GM23338 (cell line): Measurements from ENCODE around the gene CDKN1C. TPM values are rescaled to one million over a fixed set of nuclear protein-coding genes. Genes with fewer than 3 reads are reported as not detected.

Experiments
- ATAC-seq: fragments of 200-7000 bp; cut with Tn5 transposase; 3 replicates; pipeline ENCODE4 v1.9.1; 2020
- DNase-seq: peaks from one replicate; pipeline ENCODE4 v3.0.0-alpha.2; 2015; ENCODE audit warnings: low spot score
- H2AFZ ChIP-seq: fragments of 200-600 bp; sonication (generic); 2 replicates; pipeline ENCODE4 v1.8.0; 2016; ENCODE audit warnings: antibody characterized with exemption, mild to moderate bottlenecking, moderate library complexity
- H3F3A ChIP-seq: fragments of 200-600 bp; sonication (generic); replicated peaks from 2 replicates; pipeline ENCODE4 v1.8.0; 2017; ENCODE audit warnings: antibody characterized with exemption, mixed run types, low read depth
- H3K27ac ChIP-seq: fragments of 200-600 bp; sonication (generic); 2 replicates; pipeline ENCODE4 v1.6.1; 2016; ENCODE audit warnings: low read depth
- H3K27me3 ChIP-seq: fragments of 200-600 bp; sonication (generic); 2 replicates; pipeline ENCODE4 v1.8.0; 2016; ENCODE audit warnings: mild to moderate bottlenecking, mixed run types, moderate library complexity; ENCODE audit not compliant: insufficient read depth
- H3K36me3 ChIP-seq: fragments of 200-600 bp; sonication (generic); 2 replicates; pipeline ENCODE4 v1.8.0; 2016; ENCODE audit warnings: mild to moderate bottlenecking; ENCODE audit not compliant: insufficient read depth
- H3K4me1 ChIP-seq: fragments of 200-600 bp; sonication (generic); 2 replicates; pipeline ENCODE4 v1.8.0; 2016; ENCODE audit warnings: mild to moderate bottlenecking, moderate library complexity; ENCODE audit not compliant: insufficient read depth
- H3K4me2 ChIP-seq: fragments of 200-600 bp; sonication (generic); 2 replicates; pipeline ENCODE4 v1.7.1; 2017; ENCODE audit warnings: mixed run types
- H3K4me3 ChIP-seq: fragments of 200-600 bp; sonication (generic); 2 replicates; pipeline ENCODE4 v1.6.1; 2016; ENCODE audit warnings: mixed run types
- H3K79me2 ChIP-seq: fragments of 200-600 bp; sonication (generic); replicated peaks from 2 replicates; pipeline ENCODE4 v1.8.0; 2017; ENCODE audit warnings: mild to moderate bottlenecking; ENCODE audit not compliant: insufficient read depth
- H3K9me2 ChIP-seq: fragments of 200-600 bp; sonication (generic); 2 replicates; pipeline ENCODE4 v1.8.0; 2017; ENCODE audit not compliant: insufficient read depth
- H4K20me1 ChIP-seq: fragments of 200-600 bp; sonication (generic); replicated peaks from 2 replicates; pipeline ENCODE4 v1.8.0; 2017; ENCODE audit warnings: mild to moderate bottlenecking; ENCODE audit not compliant: insufficient read depth
- H3K27ac Mint-ChIP-seq: 2 replicates; pipeline ENCODE4 v1.8.0; 2020; ENCODE audit warnings: inconsistent platforms, mild to moderate bottlenecking, moderate library complexity, mixed read lengths
- H3K27me3 Mint-ChIP-seq: 3 replicates; pipeline ENCODE4 v1.8.0; 2022; ENCODE audit warnings: low read depth, mild to moderate bottlenecking, moderate library complexity, mixed read lengths, inconsistent platforms; ENCODE audit not compliant: insufficient read depth, poor library complexity
- H3K36me3 Mint-ChIP-seq: 3 replicates; pipeline ENCODE4 v1.8.0; 2021; ENCODE audit warnings: low read depth, mild to moderate bottlenecking, inconsistent platforms, moderate library complexity, mixed read lengths
- H3K4me1 Mint-ChIP-seq: 3 replicates; pipeline ENCODE4 v1.8.0; 2020; ENCODE audit warnings: mild to moderate bottlenecking, inconsistent platforms, mixed read lengths
- H3K4me3 Mint-ChIP-seq: 3 replicates; pipeline ENCODE4 v1.8.0; 2021; ENCODE audit warnings: moderate library complexity, mild to moderate bottlenecking, inconsistent platforms, mixed read lengths
- H3K9me3 Mint-ChIP-seq: 3 replicates; pipeline ENCODE4 v1.8.0; 2020; ENCODE audit warnings: moderate library complexity, mild to moderate bottlenecking, inconsistent platforms, mixed read lengths
- CREB1 ChIP-seq: fragments of 250-450 bp; sonication (Bioruptor Pico); IDR thresholded peaks from 2 replicates; pipeline ENCODE4 v1.5.0; 2020; ENCODE audit warnings: low read depth, mild to moderate bottlenecking, moderate library complexity
- EZH2 ChIP-seq: fragments of 200-600 bp; sonication (generic); IDR thresholded peaks from one replicate; pipeline ENCODE4 v1.8.0; 2017; ENCODE audit warnings: antibody characterized with exemption, mild to moderate bottlenecking, low read depth; ENCODE audit not compliant: unreplicated experiment
- EZH2phosphoT487 ChIP-seq: fragments of 200-600 bp; sonication (generic); IDR thresholded peaks from one replicate; pipeline ENCODE4 v1.8.1; 2018; ENCODE audit warnings: antibody characterized with exemption; ENCODE audit not compliant: unreplicated experiment
- JUNB ChIP-seq: IDR thresholded peaks from one replicate; pipeline ENCODE4 v1.6.1; 2016; ENCODE audit warnings: antibody characterized with exemption; ENCODE audit not compliant: unreplicated experiment
- NANOG ChIP-seq: IDR thresholded peaks from 2 replicates; pipeline ENCODE4 v1.6.1; 2016; ENCODE audit warnings: antibody characterized with exemption, borderline replicate concordance
- POLR2AphosphoS5 ChIP-seq: IDR thresholded peaks from 2 replicates; pipeline ENCODE4 v1.6.1; 2016; ENCODE audit warnings: antibody characterized with exemption, low read depth
- STAT1 ChIP-seq: IDR thresholded peaks from one replicate; pipeline ENCODE4 v1.6.1; 2016; ENCODE audit warnings: antibody characterized with exemption; ENCODE audit not compliant: unreplicated experiment
- ZNF114 ChIP-seq: fragments of 250-450 bp; sonication (Bioruptor Pico); IDR thresholded peaks from 2 replicates; pipeline ENCODE4 v1.5.0; 2020; ENCODE audit warnings: mild to moderate bottlenecking, moderate library complexity
- polyA plus RNA-seq: library from polyadenylated mRNA; unstranded; fragments of >200 nt; fragmentation: Nextera tagmentation; extraction: Ambion mirVana; gene quantifications from 2 replicates; pipeline ENCODE4 v1.2.1, GENCODE V29; 2016
- total RNA-seq: library from RNA; depleted of rRNA; stranded (reverse); fragments of >200 nt; shearing (Covaris generic); gene quantifications from 2 replicates; pipeline ENCODE4 v1.2.3, GENCODE V29; 2014
- TF ChIP-seq, protein P1 (sequence below): IDR thresholded peaks from one replicate; pipeline ENCODE4 v1.6.1; 2018; ENCODE audit warnings: antibody characterized with exemption; ENCODE audit not compliant: unreplicated experiment
- TF ChIP-seq, protein P2 (sequence below), 2 experiments: fragments of 200-600 bp in 1 of 2; sonication (generic) in 1 of 2; conservative IDR thresholded peaks; 2 replicates each; pipeline versions ENCODE4 v1.5.1 to v1.6.1; 2016 to 2017; ENCODE audit warnings: antibody characterized with exemption in 2 of 2, low read depth in 2 of 2, mild to moderate bottlenecking in 2 of 2, moderate library complexity in 1 of 2
- TF ChIP-seq, protein P3 (sequence below): IDR thresholded peaks from 2 replicates; pipeline ENCODE4 v1.6.1; 2016; ENCODE audit warnings: antibody characterized with exemption

Gene CDKN1C
- total and polyA plus RNA-seq, 2 experiments from 2014 or later, result 19.3 to 23.5 TPM

DNA sequence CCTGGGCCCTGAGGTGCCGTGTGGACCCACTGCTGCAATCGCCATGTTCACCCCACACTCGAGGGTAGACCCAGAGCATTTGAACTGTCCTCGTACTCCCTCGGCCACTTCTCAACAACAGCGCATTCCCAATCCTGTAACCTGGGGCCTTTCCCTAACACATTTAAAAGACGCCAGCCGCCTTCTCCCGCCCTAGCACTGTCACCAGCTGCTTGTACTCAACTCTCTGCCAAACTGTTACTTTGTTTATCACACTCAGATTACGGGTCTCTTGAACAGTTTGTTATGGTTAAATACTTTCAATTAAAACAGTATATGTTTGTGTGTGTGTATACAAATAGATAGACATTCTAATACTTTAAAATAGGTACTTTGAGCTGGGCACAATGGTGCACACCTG is 20.7 kb downstream of the CDKN1C start (continued):
- TF ChIP-seq, protein P1, sequence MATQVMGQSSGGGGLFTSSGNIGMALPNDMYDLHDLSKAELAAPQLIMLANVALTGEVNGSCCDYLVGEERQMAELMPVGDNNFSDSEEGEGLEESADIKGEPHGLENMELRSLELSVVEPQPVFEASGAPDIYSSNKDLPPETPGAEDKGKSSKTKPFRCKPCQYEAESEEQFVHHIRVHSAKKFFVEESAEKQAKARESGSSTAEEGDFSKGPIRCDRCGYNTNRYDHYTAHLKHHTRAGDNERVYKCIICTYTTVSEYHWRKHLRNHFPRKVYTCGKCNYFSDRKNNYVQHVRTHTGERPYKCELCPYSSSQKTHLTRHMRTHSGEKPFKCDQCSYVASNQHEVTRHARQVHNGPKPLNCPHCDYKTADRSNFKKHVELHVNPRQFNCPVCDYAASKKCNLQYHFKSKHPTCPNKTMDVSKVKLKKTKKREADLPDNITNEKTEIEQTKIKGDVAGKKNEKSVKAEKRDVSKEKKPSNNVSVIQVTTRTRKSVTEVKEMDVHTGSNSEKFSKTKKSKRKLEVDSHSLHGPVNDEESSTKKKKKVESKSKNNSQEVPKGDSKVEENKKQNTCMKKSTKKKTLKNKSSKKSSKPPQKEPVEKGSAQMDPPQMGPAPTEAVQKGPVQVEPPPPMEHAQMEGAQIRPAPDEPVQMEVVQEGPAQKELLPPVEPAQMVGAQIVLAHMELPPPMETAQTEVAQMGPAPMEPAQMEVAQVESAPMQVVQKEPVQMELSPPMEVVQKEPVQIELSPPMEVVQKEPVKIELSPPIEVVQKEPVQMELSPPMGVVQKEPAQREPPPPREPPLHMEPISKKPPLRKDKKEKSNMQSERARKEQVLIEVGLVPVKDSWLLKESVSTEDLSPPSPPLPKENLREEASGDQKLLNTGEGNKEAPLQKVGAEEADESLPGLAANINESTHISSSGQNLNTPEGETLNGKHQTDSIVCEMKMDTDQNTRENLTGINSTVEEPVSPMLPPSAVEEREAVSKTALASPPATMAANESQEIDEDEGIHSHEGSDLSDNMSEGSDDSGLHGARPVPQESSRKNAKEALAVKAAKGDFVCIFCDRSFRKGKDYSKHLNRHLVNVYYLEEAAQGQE, result no peak

DNA sequence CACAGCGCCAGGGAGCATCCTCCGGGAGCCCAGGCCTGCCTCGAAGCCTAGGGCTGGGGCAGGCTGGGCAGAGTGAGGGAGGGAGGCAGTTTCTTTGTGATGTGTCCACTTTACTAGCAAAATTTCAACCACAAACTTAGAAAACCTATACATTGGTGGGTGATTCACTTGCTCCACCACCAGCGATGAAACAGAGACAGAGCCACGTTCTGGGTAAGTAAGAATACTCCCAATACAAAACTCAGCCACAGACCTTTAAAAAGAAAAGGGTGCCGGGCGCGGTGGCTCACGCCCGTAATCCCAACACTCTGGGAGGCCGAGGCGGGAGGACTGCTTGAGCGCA is 22.3 kb downstream of the CDKN1C start:
- Histone ChIP-seq H4K20me1 (no peaks in the 10 kb centered on the region), H2AFZ (peak overlapping the region; percentile 28; the same call in 1 of the 2 replicates), H3K9me2 (no peaks in the 10 kb centered on the region), H3K79me2 (no peaks in the 10 kb centered on the region), H3K27ac (no peak overlapping the region), H3K4me2 (peak overlapping the region; percentile 75), H3K27me3 (peaks cover 72% of the 10 kb centered on the region), H3F3A (peaks cover 13% of the 10 kb centered on the region; the same call in 1 of the 2 replicates), H3K4me1 (peaks cover 32% of the 10 kb centered on the region), H3K4me3 (peak overlapping the region; percentile 52), H3K36me3 (no peaks in the 10 kb centered on the region)
- H3K27me3 Mint-ChIP-seq, result peaks cover 68% of the 10 kb centered on the region
- no peak overlapping the region for H3K27ac Mint-ChIP-seq
- peaks cover 5% of the 10 kb centered on the region; the same call in 1 of the 3 replicates for H3K36me3 Mint-ChIP-seq
- ATAC-seq (no peak), DNase-seq (no peak)
- H3K9me3 Mint-ChIP-seq, result peaks cover 8% of the 10 kb centered on the region
- H3K4me3 Mint-ChIP-seq, result 0 out of 3 replicates have a peak overlapping the region, but pooled peaks have one; percentile 21
- TF ChIP-seq, protein P1, result no peak
- H3K4me1 Mint-ChIP-seq, result peaks cover 31% of the 10 kb centered on the region

DNA sequence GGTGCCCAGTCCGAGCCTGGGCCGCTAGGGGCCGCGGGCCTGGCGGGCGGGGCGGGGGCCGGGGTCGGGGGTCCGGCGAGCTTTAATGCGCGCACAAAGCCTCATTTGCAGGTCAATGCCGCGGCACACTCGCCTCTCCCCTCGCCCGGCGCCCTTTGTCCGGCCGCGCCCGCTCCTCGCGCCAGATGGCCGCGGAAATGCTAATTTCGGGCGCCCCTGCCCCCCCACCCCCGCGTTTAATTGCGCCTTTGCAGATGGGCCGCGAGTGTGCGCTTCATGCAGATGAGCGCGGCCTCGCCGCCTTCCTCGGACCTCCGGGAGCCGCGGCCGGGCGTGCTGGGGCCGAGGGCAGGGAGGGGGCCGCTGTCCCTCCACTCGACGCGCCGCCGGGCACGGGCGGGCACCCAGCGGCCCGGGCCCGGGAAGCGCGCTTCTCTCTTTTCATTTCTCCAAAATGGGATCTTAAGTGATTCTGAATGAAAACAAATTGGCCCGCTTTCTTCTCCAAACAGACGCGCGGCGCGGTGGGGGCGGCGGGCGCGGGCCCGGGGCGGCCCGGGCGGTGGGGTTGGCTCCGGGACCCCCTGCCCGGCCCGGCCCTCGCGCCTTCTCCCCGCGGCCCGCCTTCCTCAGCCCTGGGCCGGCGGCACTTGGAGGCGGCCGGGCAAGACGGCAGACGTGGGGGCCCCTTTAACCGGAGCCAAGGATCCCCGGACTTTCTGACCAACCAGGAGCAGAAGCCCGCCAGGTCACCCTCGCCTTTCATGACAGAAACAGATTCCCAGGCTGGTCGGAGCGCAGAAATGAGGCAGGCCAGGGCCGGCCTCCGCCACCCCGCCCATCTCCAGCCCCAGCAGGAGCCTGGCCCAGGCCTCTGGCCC is 22.9 kb downstream of the CDKN1C start:
- H3K4me3 ChIP-seq, result peak overlapping the region; percentile 52
- H3K4me2 ChIP-seq, result peak overlapping the region; percentile 75
- Mint-ChIP-seq H3K4me3 (0 out of 3 replicates have a peak overlapping the region, but pooled peaks have one; percentile 21), H3K36me3 (peaks cover 5% of the 10 kb centered on the region; the same call in 1 of the 3 replicates), H3K4me1 (peaks cover 25% of the 10 kb centered on the region), H3K27ac (no peak overlapping the region), H3K27me3 (peaks cover 63% of the 10 kb centered on the region), H3K9me3 (peaks cover 8% of the 10 kb centered on the region)
- H3K36me3 ChIP-seq, result no peaks in the 10 kb centered on the region
- no peak overlapping the region for H3K27ac ChIP-seq
- ATAC-seq (peak; percentile 71), DNase-seq (peak; percentile 89)
- no peaks in the 10 kb centered on the region for H3K79me2 ChIP-seq
- H3K9me2 ChIP-seq, result no peaks in the 10 kb centered on the region
- H3K27me3 ChIP-seq, result peaks cover 66% of the 10 kb centered on the region
- H2AFZ ChIP-seq, result peak overlapping the region; percentile 28; the same call in 1 of the 2 replicates
- no peaks in the 10 kb centered on the region for H4K20me1 ChIP-seq
- H3F3A ChIP-seq, result peaks cover 7% of the 10 kb centered on the region; the same call in 1 of the 2 replicates
- H3K4me1 ChIP-seq, result peaks cover 26% of the 10 kb centered on the region
- TF ChIP-seq STAT1 (no peak), EZH2 (no peak), EZH2phosphoT487 (no peak), CREB1 (no peak), NANOG (no peak), POLR2AphosphoS5 (no peak), ZNF114 (CRISPR knock-in tag) (no peak), JUNB (no peak)
- TF ChIP-seq, protein P2, sequence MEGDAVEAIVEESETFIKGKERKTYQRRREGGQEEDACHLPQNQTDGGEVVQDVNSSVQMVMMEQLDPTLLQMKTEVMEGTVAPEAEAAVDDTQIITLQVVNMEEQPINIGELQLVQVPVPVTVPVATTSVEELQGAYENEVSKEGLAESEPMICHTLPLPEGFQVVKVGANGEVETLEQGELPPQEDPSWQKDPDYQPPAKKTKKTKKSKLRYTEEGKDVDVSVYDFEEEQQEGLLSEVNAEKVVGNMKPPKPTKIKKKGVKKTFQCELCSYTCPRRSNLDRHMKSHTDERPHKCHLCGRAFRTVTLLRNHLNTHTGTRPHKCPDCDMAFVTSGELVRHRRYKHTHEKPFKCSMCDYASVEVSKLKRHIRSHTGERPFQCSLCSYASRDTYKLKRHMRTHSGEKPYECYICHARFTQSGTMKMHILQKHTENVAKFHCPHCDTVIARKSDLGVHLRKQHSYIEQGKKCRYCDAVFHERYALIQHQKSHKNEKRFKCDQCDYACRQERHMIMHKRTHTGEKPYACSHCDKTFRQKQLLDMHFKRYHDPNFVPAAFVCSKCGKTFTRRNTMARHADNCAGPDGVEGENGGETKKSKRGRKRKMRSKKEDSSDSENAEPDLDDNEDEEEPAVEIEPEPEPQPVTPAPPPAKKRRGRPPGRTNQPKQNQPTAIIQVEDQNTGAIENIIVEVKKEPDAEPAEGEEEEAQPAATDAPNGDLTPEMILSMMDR (conservative IDR thresholded peaks at IDR 0.05; ENCODE audit: low read depth in 2 of 2), result no peak
- TF ChIP-seq, protein P3, sequence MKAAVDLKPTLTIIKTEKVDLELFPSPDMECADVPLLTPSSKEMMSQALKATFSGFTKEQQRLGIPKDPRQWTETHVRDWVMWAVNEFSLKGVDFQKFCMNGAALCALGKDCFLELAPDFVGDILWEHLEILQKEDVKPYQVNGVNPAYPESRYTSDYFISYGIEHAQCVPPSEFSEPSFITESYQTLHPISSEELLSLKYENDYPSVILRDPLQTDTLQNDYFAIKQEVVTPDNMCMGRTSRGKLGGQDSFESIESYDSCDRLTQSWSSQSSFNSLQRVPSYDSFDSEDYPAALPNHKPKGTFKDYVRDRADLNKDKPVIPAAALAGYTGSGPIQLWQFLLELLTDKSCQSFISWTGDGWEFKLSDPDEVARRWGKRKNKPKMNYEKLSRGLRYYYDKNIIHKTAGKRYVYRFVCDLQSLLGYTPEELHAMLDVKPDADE, result no peak
